ENCODE results near the gene FHL5.

DNA sequence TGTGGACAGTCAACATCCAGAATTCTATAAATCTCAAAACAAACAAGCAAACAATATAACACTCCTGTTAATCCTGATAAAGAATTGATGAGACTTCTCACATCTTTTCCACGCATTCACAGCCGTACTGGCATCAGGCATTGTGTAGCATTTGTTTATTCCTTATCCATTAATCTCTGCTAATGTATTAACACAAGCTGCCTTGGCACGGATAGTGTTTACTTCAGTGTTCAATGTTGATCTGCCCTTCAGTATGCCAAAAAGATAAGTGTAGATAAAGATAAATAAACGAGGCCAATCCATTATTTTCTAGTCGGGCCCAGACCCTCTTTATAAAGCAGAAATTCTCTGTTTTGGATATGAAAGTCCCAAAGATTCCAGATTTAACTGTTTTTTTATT lies 25.2 kb upstream of the FHL5 start:
- TF ChIP-seq, protein P1, sequence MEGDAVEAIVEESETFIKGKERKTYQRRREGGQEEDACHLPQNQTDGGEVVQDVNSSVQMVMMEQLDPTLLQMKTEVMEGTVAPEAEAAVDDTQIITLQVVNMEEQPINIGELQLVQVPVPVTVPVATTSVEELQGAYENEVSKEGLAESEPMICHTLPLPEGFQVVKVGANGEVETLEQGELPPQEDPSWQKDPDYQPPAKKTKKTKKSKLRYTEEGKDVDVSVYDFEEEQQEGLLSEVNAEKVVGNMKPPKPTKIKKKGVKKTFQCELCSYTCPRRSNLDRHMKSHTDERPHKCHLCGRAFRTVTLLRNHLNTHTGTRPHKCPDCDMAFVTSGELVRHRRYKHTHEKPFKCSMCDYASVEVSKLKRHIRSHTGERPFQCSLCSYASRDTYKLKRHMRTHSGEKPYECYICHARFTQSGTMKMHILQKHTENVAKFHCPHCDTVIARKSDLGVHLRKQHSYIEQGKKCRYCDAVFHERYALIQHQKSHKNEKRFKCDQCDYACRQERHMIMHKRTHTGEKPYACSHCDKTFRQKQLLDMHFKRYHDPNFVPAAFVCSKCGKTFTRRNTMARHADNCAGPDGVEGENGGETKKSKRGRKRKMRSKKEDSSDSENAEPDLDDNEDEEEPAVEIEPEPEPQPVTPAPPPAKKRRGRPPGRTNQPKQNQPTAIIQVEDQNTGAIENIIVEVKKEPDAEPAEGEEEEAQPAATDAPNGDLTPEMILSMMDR (IDR thresholded peaks at IDR 0.05) = no peak
- TF ChIP-seq POLR2A (IDR thresholded peaks at IDR 0.05) = no peak

All from thyroid gland (tissue), 4 donors.